HG03342 (cell line): ENCODE measurements around the gene FBXL19.

Source experiments
- ATAC-seq: cut with Tn5 transposase; IDR thresholded peaks from one replicate; pipeline ENCODE4 v1.9.1; 2021; ENCODE audit warnings: mild to moderate bottlenecking, moderate library complexity; ENCODE audit not compliant: unreplicated experiment

FBXL19 gene

GRCh38 chr16:30963925-30964511, 40.6 kb downstream of the FBXL19 start:
- ATAC-seq, result no peak

GRCh38 chr16:30964574-30965226, 41.3 kb downstream of the FBXL19 start:
- ATAC-seq, result no peak

GRCh38 chr16:30965436-30965835, 42.1 kb downstream of the FBXL19 start:
- ATAC-seq, result no peak

- no peak for ATAC-seq
Observed at GRCh38 chr16:30966033-30966619, 42.8 kb downstream of the FBXL19 start.

GRCh38 chr16:30967795-30968194, 44.4 kb downstream of the FBXL19 start:
- ATAC-seq, result no peak

GRCh38 chr16:30969246-30969842, 46.0 kb downstream of the FBXL19 start:
- ATAC-seq, result no peak

- ATAC-seq, result no peak
Observed at GRCh38 chr16:30971298-30971697, 47.9 kb downstream of the FBXL19 start.

GRCh38 chr16:30972872-30973271, 49.5 kb downstream of the FBXL19 start:
- ATAC-seq, result no peak

- ATAC-seq, result no peak
Observed at GRCh38 chr16:30974348-30974747, 51.0 kb downstream of the FBXL19 start.

- ATAC-seq, result no peak
Observed at GRCh38 chr16:30976486-30976885, 53.1 kb downstream of the FBXL19 start.

GRCh38 chr16:30977502-30977901, 54.1 kb downstream of the FBXL19 start:
- no peak for ATAC-seq

GRCh38 chr16:30979170-30980022, 56.0 kb downstream of the FBXL19 start:
- no peak for ATAC-seq

GRCh38 chr16:30980023-30980371, 56.6 kb downstream of the FBXL19 start:
- ATAC-seq, result no peak

GRCh38 chr16:30980434-30980833, 57.1 kb downstream of the FBXL19 start:
- ATAC-seq, result no peak

GRCh38 chr16:30980959-30981358, 57.6 kb downstream of the FBXL19 start:
- ATAC-seq, result no peak

GRCh38 chr16:30982548-30983288, 59.3 kb downstream of the FBXL19 start:
- no peak for ATAC-seq

- no peak for ATAC-seq
Observed at GRCh38 chr16:30983289-30983889, 60.0 kb downstream of the FBXL19 start.

- ATAC-seq, result no peak
Observed at GRCh38 chr16:30983898-30984610, 60.7 kb downstream of the FBXL19 start.

GRCh38 chr16:30984669-30985400, 61.5 kb downstream of the FBXL19 start, which contains the start of gene HSD3B7:
TSS of gene HSD3B7 (plus strand) at chr16:30985207. CDS start at chr16:30985659, 452 bp downstream.
- ATAC-seq, result no peak
